ENCODE measurements around the gene MTTP. TPM values are rescaled to one million over a fixed set of nuclear protein-coding genes. Genes with fewer than 3 reads are reported as not detected.

Gene MTTP
- total RNA-seq, 2 donors from 2014 or later: 0.11 to 0.42 TPM

DNA sequence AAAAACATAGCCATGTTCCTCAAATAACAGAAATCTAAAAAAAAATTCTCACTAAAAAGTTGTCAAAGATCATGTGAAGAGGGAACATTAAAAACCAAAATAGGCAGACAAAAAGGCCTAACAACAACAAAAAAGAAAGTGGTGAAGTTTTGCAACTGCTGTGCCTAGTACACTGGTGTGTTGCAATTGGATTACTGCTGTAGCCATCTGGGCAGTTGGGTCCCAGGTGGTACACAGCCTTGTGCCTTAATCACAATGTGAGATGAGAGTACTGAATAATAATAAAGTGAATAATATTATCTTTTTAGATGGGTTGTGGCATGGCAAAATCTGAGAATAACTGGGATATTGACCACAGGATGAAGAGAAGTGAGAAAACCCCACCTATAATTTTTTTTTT lies 71.0 kb downstream of the MTTP start:
- Mint-ChIP-seq H3K9me3 (no peaks in the 10 kb centered on the region), H3K4me3 (no peak overlapping the region), H3K4me1 (peaks cover 48% of the 10 kb centered on the region), H3K27me3 (ENCODE audit: insufficient read depth) (no peaks in the 10 kb centered on the region), H3K36me3 (ENCODE audit: low read depth) (no peaks in the 10 kb centered on the region), H3K27ac (no peak overlapping the region)
- H3K9ac ChIP-seq (ENCODE audit: extremely low read depth, low read length, poor library complexity, severe bottlenecking): no peak overlapping the region
- no peaks in the 10 kb centered on the region for H3K27me3 ChIP-seq (ENCODE audit: control insufficient read depth, insufficient read depth, low read length, poor library complexity, severe bottlenecking)
- no peaks in the 10 kb centered on the region for H3K9me3 ChIP-seq (ENCODE audit: control insufficient read depth, low read length)
- H3K27ac ChIP-seq (ENCODE audit: low read depth, low read length): no peak overlapping the region
- no peak for TF ChIP-seq CTCF (conservative IDR thresholded peaks at IDR 0.05)
- H3K4me3 ChIP-seq (ENCODE audit: low read length): no peak overlapping the region
- H3K36me3 ChIP-seq (ENCODE audit: control insufficient read depth, insufficient read depth, low read length): no peaks in the 10 kb centered on the region
- H3K4me1 ChIP-seq (ENCODE audit: control insufficient read depth, insufficient read depth, low read length): peaks cover 8% of the 10 kb centered on the region
- no peak for DNase-seq

DNA sequence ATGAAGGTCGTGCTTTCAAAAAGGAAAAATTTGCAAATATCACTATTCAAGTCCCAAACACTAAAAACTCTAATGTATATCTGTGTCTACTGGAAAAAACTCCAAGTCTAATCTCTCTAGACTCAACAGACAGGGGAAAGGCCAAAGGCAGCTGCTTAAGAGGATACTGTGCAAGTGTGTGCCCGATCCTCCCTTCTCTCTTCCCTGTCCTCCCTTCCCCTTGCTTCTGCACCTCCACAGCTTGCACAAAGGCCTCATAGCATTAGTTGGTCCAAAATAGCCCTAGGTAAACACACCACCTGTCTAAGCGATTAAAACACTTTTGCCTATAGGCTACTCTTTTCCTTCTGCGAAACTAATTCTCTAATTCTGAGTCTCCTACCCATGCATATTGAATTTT lies 72.4 kb downstream of the MTTP start:
- Mint-ChIP-seq H3K27me3 (ENCODE audit: insufficient read depth) (no peaks in the 10 kb centered on the region), H3K9me3 (no peaks in the 10 kb centered on the region), H3K27ac (peak overlapping the region; percentile 76), H3K4me3 (no peak overlapping the region), H3K4me1 (peaks cover 44% of the 10 kb centered on the region), H3K36me3 (ENCODE audit: low read depth) (no peaks in the 10 kb centered on the region)
- Histone ChIP-seq H3K4me3 (ENCODE audit: low read length) (no peak overlapping the region), H3K4me1 (ENCODE audit: control insufficient read depth, insufficient read depth, low read length) (peaks cover 8% of the 10 kb centered on the region), H3K27ac (ENCODE audit: low read depth, low read length) (no peak overlapping the region), H3K27me3 (ENCODE audit: control insufficient read depth, insufficient read depth, low read length, poor library complexity, severe bottlenecking) (no peaks in the 10 kb centered on the region), H3K36me3 (ENCODE audit: control insufficient read depth, insufficient read depth, low read length) (no peaks in the 10 kb centered on the region), H3K9me3 (ENCODE audit: control insufficient read depth, low read length) (no peaks in the 10 kb centered on the region), H3K9ac (ENCODE audit: extremely low read depth, low read length, poor library complexity, severe bottlenecking) (no peak overlapping the region)
- DNase-seq: no peak
- 79 to 90% methylated on average over 4 of the region's 4 CpGs for WGBS, 2 experiments (ENCODE audit: insufficient coverage in 1 of 2, insufficient read length in 1 of 2)
- TF ChIP-seq CTCF (conservative IDR thresholded peaks at IDR 0.05): no peak

GRCh38 chr4:99648321-99648720 lies 73.7 kb downstream of the MTTP start:
- H3K27me3 ChIP-seq (ENCODE audit: control insufficient read depth, insufficient read depth, low read length, poor library complexity, severe bottlenecking): no peaks in the 10 kb centered on the region
- no peak overlapping the region for H3K4me3 Mint-ChIP-seq
- H3K27me3 Mint-ChIP-seq (ENCODE audit: insufficient read depth): no peaks in the 10 kb centered on the region
- peaks cover 31% of the 10 kb centered on the region for H3K4me1 Mint-ChIP-seq
- H3K36me3 ChIP-seq (ENCODE audit: control insufficient read depth, insufficient read depth, low read length): no peaks in the 10 kb centered on the region
- no peak overlapping the region for H3K9ac ChIP-seq (ENCODE audit: extremely low read depth, low read length, poor library complexity, severe bottlenecking)
- TF ChIP-seq CTCF (conservative IDR thresholded peaks at IDR 0.05): no peak
- no peak overlapping the region for H3K4me3 ChIP-seq (ENCODE audit: low read length)
- H3K9me3 Mint-ChIP-seq: no peaks in the 10 kb centered on the region
- 88 to 92% methylated on average over 1 of the region's 1 CpG for WGBS, 2 experiments (ENCODE audit: insufficient coverage in 1 of 2, insufficient read length in 1 of 2)
- peaks cover under 1% of the 10 kb centered on the region for H3K4me1 ChIP-seq (ENCODE audit: control insufficient read depth, insufficient read depth, low read length)
- no peak overlapping the region for H3K27ac ChIP-seq (ENCODE audit: low read depth, low read length)
- DNase-seq: no peak
- H3K27ac Mint-ChIP-seq: no peak overlapping the region
- no peaks in the 10 kb centered on the region for H3K9me3 ChIP-seq (ENCODE audit: control insufficient read depth, low read length)
- H3K36me3 Mint-ChIP-seq (ENCODE audit: low read depth): no peaks in the 10 kb centered on the region

Measured in endodermal cell (in vitro differentiated cells).